ENCODE data around the gene SLX4IP.

DNA sequence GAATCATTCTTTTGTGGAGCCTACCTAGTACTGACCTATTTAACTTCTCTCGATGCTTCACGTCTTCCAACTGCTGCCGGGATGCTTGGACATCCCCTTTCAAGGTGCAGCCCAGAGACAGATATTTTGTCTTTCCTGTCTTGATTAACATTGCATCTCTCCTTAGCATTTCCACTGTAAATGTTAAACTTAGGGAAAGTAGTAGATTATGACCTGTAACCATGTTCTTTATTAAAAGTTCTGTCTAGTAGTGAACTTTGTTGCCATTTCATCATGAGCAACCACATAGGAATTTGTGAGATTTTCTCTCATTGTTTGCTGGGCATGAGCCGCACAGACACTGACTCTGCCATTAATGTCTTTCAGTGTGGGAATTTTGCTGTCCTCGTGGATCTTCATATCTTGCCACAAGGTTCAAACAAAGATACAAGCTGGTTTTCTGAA, 120.8 kb downstream of the SLX4IP start:
- TF ChIP-seq, protein P1, sequence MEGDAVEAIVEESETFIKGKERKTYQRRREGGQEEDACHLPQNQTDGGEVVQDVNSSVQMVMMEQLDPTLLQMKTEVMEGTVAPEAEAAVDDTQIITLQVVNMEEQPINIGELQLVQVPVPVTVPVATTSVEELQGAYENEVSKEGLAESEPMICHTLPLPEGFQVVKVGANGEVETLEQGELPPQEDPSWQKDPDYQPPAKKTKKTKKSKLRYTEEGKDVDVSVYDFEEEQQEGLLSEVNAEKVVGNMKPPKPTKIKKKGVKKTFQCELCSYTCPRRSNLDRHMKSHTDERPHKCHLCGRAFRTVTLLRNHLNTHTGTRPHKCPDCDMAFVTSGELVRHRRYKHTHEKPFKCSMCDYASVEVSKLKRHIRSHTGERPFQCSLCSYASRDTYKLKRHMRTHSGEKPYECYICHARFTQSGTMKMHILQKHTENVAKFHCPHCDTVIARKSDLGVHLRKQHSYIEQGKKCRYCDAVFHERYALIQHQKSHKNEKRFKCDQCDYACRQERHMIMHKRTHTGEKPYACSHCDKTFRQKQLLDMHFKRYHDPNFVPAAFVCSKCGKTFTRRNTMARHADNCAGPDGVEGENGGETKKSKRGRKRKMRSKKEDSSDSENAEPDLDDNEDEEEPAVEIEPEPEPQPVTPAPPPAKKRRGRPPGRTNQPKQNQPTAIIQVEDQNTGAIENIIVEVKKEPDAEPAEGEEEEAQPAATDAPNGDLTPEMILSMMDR (IDR thresholded peaks at IDR 0.05 in 8 of 11, conservative IDR thresholded peaks at IDR 0.05 in 3 of 11), result no peak
- TF ChIP-seq POLR2A (IDR thresholded peaks at IDR 0.05), result no peak
- TF ChIP-seq POLR2AphosphoS5 (IDR thresholded peaks at IDR 0.05), result no peak
